Osteoblast (primary cell): ENCODE measurements around the gene PLSCR3. TPM values are rescaled to one million over a fixed set of nuclear protein-coding genes. Genes with fewer than 3 reads are reported as not detected.

Experiments
- DNase-seq: peaks from one replicate; pipeline ENCODE4 v3.0.0; 2011; ENCODE audit warnings: low spot score, mixed read lengths; ENCODE audit not compliant: insufficient read length; ENCODE audit errors: missing footprints
- H2AFZ ChIP-seq: 2 replicates; pipeline ENCODE4 v1.6.0; 2011; ENCODE audit warnings: mild to moderate bottlenecking, low read length
- H3K27ac ChIP-seq: 2 replicates; pipeline ENCODE4 v1.5.1; 2011; ENCODE audit warnings: mild to moderate bottlenecking, low read depth, low read length, moderate library complexity
- H3K27me3 ChIP-seq: 2 replicates; pipeline ENCODE4 v1.6.0; 2012; ENCODE audit warnings: mild to moderate bottlenecking, control low read depth, inconsistent platforms, low read length, moderate library complexity; ENCODE audit not compliant: insufficient read depth
- H3K36me3 ChIP-seq: 2 replicates; pipeline ENCODE4 v1.5.1; 2011; ENCODE audit warnings: mild to moderate bottlenecking, low read length, control low read depth, moderate library complexity; ENCODE audit not compliant: insufficient read depth
- H3K4me1 ChIP-seq: 2 replicates; pipeline ENCODE4 v1.5.1; 2011; ENCODE audit warnings: mild to moderate bottlenecking, low read length, control low read depth, moderate library complexity; ENCODE audit not compliant: insufficient read depth
- H3K4me2 ChIP-seq: 2 replicates; pipeline ENCODE4 v1.6.0; 2011; ENCODE audit warnings: mild to moderate bottlenecking, low read length; ENCODE audit not compliant: insufficient read depth
- H3K4me3 ChIP-seq: fragments of 200-600 bp; sonication (generic); 3 replicates; pipeline ENCODE4 v1.5.1; 2012; ENCODE audit warnings: mild to moderate bottlenecking, low read length, inconsistent platforms; ENCODE audit not compliant: insufficient read depth
- H3K79me2 ChIP-seq: 2 replicates; pipeline ENCODE4 v1.6.0; 2012; ENCODE audit warnings: mild to moderate bottlenecking, low read length, control low read depth, inconsistent platforms; ENCODE audit not compliant: insufficient read depth
- H3K9me3 ChIP-seq: 2 replicates; pipeline ENCODE4 v1.5.1; 2011; ENCODE audit warnings: low read depth, low read length, control low read depth
- H4K20me1 ChIP-seq: 2 replicates; pipeline ENCODE4 v1.6.0; 2012; ENCODE audit warnings: mild to moderate bottlenecking, low read length, control low read depth; ENCODE audit not compliant: insufficient read depth
- CTCF ChIP-seq: IDR thresholded peaks from 2 replicates; pipeline ENCODE4 v1.5.1; 2011; ENCODE audit warnings: mild to moderate bottlenecking, low read depth, low read length, moderate library complexity; ENCODE audit errors: extremely low read depth
- total RNA-seq: library from RNA; depleted of rRNA; stranded (reverse); fragments of >200 nt; gene quantifications from 2 replicates; pipeline ENCODE4 v1.2.3, GENCODE V29; 2012

PLSCR3 gene
- total RNA-seq, 1 donor, result 27.9 TPM

DNA sequence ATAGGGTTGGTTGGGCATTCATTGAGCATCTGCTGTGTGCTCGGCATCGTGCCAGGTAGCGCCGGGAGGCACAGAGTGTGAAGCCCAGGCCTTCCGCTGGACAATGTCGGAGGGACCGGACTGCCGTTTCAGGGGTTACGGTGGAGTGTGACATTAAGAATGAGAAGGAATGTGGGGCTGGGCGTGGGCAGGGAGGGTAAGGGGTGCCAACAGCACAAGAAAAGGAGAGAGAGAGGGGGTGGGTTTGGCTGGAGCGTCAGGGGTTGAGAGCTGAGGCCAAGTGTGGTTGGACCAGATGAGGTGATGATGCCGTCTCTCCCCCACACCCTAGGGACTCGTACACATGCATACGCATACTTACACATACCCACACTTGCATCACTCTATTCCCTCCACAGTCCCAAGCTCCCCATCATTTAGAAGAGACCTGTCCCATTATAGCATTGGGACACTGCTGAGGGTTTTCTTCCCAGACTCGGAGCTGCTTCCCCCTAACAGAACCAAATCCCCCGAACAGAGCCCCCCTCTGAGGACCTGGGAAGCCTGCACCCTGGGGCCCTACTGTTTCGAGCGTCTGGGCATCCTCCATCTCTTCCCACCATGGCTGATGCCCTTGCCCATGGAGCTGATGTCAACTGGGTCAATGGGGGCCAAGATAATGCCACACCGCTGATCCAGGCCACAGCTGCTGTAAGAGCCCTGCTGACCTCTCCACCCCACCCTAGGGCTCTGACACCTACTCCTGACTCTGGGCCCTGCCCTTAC lies 45.7 kb downstream of the PLSCR3 start:
- Histone ChIP-seq H3K9me3 (no peaks in the 10 kb centered on the region), H4K20me1 (peaks cover 20% of the 10 kb centered on the region), H2AFZ (no peak overlapping the region), H3K4me2 (peak overlapping the region; percentile 96), H3K27me3 (peaks cover 12% of the 10 kb centered on the region), H3K79me2 (peaks cover 24% of the 10 kb centered on the region), H3K4me1 (peaks cover 37% of the 10 kb centered on the region), H3K36me3 (no peaks in the 10 kb centered on the region), H3K27ac (peak overlapping the region; percentile 69), H3K4me3 (peak overlapping the region; percentile 1)
- no peak for TF ChIP-seq CTCF
- peak; percentile 85 for DNase-seq

DNA sequence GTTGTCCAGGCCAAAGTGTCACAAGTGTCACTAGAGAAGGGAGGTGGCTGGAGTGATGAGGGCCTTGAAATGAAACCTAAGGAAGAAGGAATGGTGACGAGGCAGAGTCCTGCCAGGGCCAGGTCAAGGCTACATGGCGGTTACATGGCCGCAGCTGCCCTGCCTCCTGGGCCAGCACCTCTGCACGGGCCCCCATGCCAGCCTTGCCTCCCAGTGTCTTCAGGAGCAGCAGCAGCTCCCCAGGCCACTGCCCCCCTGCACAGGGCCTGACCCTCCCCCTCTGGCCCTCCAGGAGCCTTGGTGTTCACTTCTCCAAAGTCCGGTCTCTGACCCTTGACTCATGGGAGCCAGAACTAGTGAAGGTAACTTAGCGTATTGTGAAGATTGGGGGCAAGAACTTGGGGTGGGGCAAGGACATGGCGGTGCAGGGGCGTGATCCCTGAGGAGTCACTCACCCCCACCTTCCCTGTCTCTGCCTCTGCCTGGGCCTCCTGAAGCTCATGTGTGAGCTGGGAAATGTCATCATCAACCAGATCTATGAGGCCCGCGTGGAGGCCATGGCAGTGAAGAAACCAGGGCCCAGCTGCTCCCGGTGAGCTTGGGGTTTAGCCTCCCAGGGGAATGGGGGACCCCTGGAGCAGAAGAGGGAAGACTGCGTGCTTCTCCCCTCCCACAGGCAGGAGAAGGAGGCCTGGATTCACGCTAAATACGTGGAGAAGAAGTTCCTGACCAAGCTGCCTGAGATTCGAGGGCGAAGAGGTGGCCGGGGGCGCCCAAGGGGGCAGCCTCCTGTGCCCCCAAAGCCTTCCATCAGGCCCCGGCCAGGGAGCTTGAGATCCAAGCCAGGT lies 46.5 kb downstream of the PLSCR3 start:
- peaks cover 20% of the 10 kb centered on the region for H3K27me3 ChIP-seq
- no peak for TF ChIP-seq CTCF
- peaks cover 16% of the 10 kb centered on the region for H4K20me1 ChIP-seq
- peak; percentile 74 for DNase-seq
- H3K27ac ChIP-seq, result peak overlapping the region; percentile 61
- no peak overlapping the region for H3K4me3 ChIP-seq
- H3K79me2 ChIP-seq, result peaks cover 16% of the 10 kb centered on the region
- H3K4me2 ChIP-seq, result no peak overlapping the region
- peaks cover 30% of the 10 kb centered on the region for H3K4me1 ChIP-seq
- no peaks in the 10 kb centered on the region for H3K36me3 ChIP-seq
- no peak overlapping the region for H2AFZ ChIP-seq
- H3K9me3 ChIP-seq, result no peaks in the 10 kb centered on the region

- Histone ChIP-seq H3K4me2 (no peak overlapping the region), H3K4me1 (peaks cover 25% of the 10 kb centered on the region), H2AFZ (no peak overlapping the region), H3K9me3 (no peaks in the 10 kb centered on the region), H4K20me1 (peaks cover 16% of the 10 kb centered on the region), H3K27me3 (peaks cover 24% of the 10 kb centered on the region), H3K4me3 (no peak overlapping the region), H3K79me2 (peaks cover 7% of the 10 kb centered on the region), H3K36me3 (no peaks in the 10 kb centered on the region), H3K27ac (no peak overlapping the region)
- no peak for TF ChIP-seq CTCF
- DNase-seq, result peak; percentile 91
These were observed 47.3 kb downstream of the PLSCR3 start for GRCh38 chr17:7346761-7347614.
